Muscle of back (tissue), 13 donors: Measurements from ENCODE around the gene CHRNE. TPM values are rescaled to one million over a fixed set of nuclear protein-coding genes. Genes with fewer than 3 reads are reported as not detected.

ENCODE experiments used
- DNase-seq, 3 donors: peaks; one replicate each; pipeline versions ENCODE4 v3.0.0 to v3.0.0-alpha.2; 2013
- long read RNA-seq, 9 donors: transcript quantifications; one replicate each; lab custom pipeline, GENCODE V29; 2026
- polyA plus RNA-seq, 10 donors: library from polyadenylated mRNA; unstranded; fragments of 120-200 nt; gene quantifications; one replicate each; pipeline ENCODE4 v1.2.1, GENCODE V29; 2013; ENCODE audit not compliant: insufficient read length in 10 of 10

Gene CHRNE
- polyA plus RNA-seq: 1 to 10 TPM in 8 of 10 donors, under 1 TPM in 2; 0.67 to 5.5 (median 1.7) TPM
- long read RNA-seq, donor 1: 0 reads
- long read RNA-seq, donor 2, partial matches to known transcripts: 2,984 of 3,927 reads
- long read RNA-seq, donor 2, other reads (novel, unspliced or antisense): 942 of 3,927 reads
- long read RNA-seq, donor 3: 0 reads
- long read RNA-seq, donor 4: 0 reads
- long read RNA-seq, donor 5, partial matches to known transcripts: 1,813 of 2,325 reads
- long read RNA-seq, donor 5, other reads (novel, unspliced or antisense): 512 of 2,325 reads
- long read RNA-seq, donor 6: 0 reads
- long read RNA-seq, donor 7: 0 reads
- long read RNA-seq, donor 8: 0 reads
- long read RNA-seq, donor 9: 0 reads

- peak; percentile 67 to 89 (median 77) for DNase-seq
Measured at GRCh38 chr17:4903051-4903818, at the start of gene CHRNE. Gene CHRNE (minus strand): TSS chr17:4903098. CDS start chr17:4903063, 35 bp downstream.

GRCh38 chr17:4951486-4951885 lies 48.6 kb upstream of the CHRNE start:
- DNase-seq: peak in 1 of 3 donors; percentile 58

DNA sequence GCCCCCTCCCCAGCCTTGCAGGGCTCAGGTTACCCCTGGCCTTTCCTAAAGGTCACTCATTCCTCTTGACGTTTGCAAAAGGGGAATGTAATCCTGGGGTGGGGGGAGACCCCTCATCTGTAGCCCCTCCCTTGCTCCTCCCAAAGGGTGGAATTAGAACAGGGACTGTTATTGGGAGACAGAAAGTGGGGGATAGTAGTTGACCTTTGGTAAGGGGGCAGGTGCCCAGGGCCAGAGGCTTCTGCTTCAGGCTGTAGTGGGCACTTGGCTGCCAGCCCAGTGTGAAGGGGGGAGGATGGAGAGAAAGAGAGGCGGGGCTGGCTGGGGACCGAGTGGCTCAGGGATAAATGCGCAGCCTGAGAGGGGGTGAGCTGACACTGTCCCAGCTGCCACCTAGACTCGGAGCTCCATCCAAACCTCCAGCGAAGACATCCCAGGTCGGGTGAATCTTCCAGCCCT lies 47.9 kb upstream of the CHRNE start, which contains the start of gene ENO3:
ENO3 (plus strand) TSS at position 374 of the 459 bp plus-strand sequence. CDS start 711 bp downstream, outside the sequence.
- DNase-seq: peak in 2 of 3 donors; percentile 46 to 51

DNA sequence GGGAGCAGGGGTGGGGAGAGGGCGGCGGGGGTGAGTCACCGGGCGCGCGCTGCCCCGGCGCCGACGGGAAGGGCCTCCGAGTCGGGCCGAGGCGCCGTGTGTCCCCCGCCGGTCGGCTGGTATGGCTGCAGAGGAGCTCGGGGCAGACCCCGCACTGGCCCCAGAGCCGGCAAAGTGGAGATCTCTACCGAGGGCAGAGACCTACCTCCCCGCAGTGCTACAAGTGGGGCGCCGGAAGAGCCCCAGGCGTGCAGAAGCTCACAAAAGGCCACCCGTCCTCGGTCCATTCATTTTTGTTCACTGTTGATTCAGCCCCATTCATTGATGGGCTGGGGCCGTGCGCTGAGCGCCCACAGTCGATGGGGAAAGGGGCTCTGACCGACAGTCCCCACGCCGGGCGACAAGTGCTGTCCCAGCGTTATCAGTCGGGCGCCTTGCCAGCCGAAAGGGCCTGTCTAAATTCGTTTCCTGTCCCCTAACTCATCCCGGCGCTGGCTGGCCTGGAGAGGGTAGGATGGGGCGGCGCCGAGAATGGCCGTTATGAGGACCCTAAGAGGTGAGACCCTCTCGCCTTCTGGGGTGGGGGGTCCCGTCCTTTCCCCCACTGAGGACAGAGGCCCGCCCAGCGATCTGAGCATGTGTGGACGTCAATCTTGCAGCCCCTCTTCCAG lies 47.3 kb upstream of the CHRNE start:
- DNase-seq: peak in 2 of 3 donors; percentile 48 to 79

GRCh38 chr17:4949321-4950074 lies 46.6 kb upstream of the CHRNE start:
- peak; percentile 55 to 84 (median 73) for DNase-seq

DNA sequence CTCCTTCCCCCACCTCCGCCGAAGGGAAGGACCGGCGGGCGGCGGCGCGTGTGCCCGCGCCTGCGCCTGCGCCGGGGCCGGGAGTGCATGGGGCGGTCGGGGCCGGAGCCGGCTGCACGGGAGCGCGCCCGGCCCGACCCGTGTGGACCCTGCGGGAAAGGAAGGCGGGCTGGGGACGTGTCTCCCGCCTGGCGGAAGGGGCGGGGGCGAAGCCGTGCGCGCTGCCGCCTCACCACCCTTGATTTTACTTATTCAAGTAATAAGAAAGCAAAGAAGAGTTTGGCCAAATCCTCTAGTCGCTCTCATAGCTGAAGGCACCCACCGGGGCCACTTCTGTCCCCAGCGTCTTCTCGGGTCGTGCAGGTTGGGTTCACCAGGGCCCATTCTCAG lies 46.0 kb upstream of the CHRNE start:
- peak; percentile 93 to 96 (median 93) for DNase-seq

DNA sequence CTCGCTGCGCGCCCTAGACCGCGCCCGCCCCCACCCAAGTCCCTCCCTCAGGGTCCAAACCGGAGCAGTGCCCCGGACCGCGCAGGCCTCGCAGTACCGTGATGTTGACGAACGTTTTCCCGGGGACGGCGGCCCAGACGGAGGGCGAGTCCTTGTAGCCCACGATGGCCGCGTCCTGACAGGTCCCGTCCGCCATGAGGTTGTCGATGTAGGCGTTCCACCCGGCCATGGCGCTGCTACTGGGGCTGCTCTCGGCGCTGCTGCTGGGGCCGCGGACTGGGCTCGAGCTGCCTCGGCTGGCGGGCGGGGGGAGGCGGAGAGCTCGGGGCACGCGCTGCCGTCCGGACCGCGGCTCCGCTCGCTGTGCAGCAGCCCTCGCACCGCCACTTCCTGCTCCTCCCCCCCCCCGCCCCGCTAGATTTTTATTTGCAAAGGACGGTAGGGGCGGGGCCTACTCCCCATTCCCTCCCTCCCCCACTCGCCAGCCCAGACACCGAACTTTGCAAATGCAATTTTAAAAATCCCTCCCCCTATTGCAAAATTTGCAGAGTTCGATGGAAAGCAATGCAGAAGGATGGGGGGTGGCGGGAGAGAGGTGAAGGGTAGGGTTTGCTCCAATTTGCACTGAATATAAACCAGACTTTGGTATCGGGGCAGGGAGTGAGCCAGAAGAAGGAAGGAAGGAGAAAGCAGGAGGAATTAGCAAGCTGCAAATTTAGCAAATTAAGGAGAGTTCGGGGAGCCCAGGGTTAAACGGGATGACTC lies 45.5 kb upstream of the CHRNE start, which contains the start of gene PFN1:
PFN1 (minus strand) TSS at position 365 of the 765 bp plus-strand sequence; CDS start at position 229, 136 bp downstream.
- peak; percentile 94 to 98 (median 94) for DNase-seq

DNA sequence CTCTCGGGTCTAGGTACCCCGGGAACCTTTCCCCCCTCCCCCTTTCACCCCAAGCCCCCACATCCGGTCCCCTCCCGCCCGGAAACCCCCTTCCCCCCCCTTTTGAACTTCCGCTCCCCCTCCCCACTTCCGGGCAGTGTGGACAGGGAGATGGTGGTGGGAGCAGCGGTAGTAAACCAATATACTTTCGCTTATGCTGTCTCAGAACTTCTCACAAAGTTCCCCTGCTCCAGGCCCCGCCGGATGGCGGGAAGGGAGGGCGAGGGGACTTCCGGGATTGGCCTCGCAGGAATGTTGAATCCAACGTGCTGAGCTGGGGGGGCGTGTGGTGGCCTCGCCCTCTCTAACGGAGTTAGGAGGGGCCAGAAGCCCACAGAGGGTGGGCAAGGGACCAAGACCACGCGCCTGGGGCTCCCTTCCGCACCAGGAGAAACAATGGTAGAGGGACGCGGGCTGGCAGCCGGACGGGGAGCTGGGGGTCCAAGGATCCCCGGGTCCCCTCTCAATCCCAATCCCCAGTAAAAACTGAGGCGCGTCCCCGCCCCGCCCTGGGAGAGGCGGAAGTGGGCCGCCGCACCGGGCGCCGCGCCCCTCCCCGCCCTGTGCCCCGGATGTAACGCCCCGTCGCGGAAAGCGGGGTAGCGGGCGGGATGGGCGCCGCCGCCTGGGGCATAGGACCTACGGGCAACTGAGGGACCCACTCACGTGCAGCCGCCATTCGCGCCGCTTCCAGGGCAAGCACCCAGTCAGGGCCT lies 44.7 kb upstream of the CHRNE start:
- peak in 2 of 3 donors; percentile 71 to 88 for DNase-seq

- DNase-seq: no peak
Measured at GRCh38 chr17:4947010-4947410, 44.1 kb upstream of the CHRNE start.

GRCh38 chr17:4946312-4946976 lies 43.5 kb upstream of the CHRNE start:
- DNase-seq: no peak

DNA sequence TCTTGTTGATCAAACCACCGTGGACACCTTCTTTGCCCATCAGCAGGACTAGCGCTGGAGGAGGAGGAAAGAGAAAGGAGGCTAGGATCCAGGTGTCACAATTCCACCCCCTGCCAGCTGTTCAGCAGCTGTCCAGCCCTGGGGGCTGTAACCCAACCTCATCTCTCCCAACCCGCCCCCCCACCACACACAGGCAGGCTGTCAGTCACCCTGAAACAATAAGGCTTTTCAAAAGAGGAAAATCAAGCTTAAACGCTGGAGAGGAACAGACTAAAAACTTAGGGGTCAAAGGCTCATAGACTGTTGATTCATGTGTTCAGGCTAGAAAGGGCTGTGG lies 43.0 kb upstream of the CHRNE start:
- DNase-seq: no peak

GRCh38 chr17:4945176-4945943 lies 42.5 kb upstream of the CHRNE start:
- DNase-seq: peak in 2 of 3 donors; percentile 49 to 69

GRCh38 chr17:4944554-4945175 lies 41.8 kb upstream of the CHRNE start:
- DNase-seq: no peak

- DNase-seq: no peak
Measured at GRCh38 chr17:4944163-4944553, 41.3 kb upstream of the CHRNE start.

DNA sequence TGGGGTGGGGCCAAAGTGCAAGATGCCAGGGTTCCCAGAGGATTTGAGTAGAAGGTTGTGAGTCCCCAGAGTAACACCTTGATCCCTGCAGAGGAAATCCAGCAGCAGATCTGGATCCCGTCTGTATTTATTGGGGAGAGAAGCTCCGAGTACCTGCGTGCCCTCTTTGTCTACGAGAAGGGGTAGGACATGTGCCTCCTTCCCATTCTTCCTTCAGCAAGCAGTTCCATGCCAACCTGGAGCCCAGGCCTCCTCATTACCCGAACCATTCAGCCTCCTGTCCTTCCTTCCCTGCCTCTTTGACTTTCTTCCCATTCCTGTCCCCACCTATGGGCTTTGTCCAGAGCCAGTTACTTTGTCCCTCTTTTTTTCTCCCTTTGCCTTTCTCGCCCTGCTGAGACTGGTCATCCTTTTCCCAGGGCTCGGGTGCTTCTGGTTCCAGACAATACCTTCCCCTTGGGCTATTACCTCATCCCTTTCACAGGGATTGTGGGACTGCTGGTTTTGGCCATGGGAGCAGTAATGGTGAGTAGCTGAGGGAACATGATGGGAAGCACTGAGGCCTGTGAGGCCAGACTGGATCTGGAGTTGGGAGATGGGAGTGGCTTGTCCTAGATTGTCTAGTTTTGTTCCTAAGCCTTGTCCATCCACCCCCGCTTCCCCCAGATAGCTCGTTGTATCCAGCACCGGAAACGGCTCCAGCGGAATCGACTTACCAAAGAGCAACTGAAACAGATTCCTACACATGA lies 40.0 kb upstream of the CHRNE start:
- DNase-seq: no peak

GRCh38 chr17:4941319-4941610 lies 38.4 kb upstream of the CHRNE start:
- DNase-seq: no peak
